Vagina (tissue), 2 donors: ENCODE measurements around the gene EFEMP2.
"Not testable (repeated sequence)": the region's sequence is repeated elsewhere in the genome, so short reads cannot be mapped to it uniquely, and the experiment has no call there.

Source experiments
- POLR2A ChIP-seq, 2 donors: fragments of 450-650 bp; IDR thresholded peaks; one replicate each; pipeline ENCODE4 v1.6.1; 2017; ENCODE audit warnings: antibody characterized with exemption in 2 of 2, mild to moderate bottlenecking in 2 of 2, moderate library complexity in 2 of 2
- POLR2AphosphoS5 ChIP-seq, 2 donors: sonication (generic); formaldehyde crosslinking; IDR thresholded peaks; one replicate each; pipeline ENCODE4 v1.9.0; 2017; ENCODE audit warnings: antibody characterized with exemption in 2 of 2, mild to moderate bottlenecking in 2 of 2, low read depth in 1 of 2; ENCODE audit not compliant: insufficient read depth in 1 of 2
- TF ChIP-seq, protein P1 (sequence below), 3 experiments: fragments of 450-650 bp in 2 of 3; fragments of 200-600 bp in 1 of 3; sonication (generic) in 1 of 3; IDR thresholded peaks; one replicate each; pipeline ENCODE4 v1.5.1; 2017 to 2019; ENCODE audit warnings: antibody characterized with exemption in 3 of 3, mild to moderate bottlenecking in 2 of 3, moderate library complexity in 2 of 3

DNA sequence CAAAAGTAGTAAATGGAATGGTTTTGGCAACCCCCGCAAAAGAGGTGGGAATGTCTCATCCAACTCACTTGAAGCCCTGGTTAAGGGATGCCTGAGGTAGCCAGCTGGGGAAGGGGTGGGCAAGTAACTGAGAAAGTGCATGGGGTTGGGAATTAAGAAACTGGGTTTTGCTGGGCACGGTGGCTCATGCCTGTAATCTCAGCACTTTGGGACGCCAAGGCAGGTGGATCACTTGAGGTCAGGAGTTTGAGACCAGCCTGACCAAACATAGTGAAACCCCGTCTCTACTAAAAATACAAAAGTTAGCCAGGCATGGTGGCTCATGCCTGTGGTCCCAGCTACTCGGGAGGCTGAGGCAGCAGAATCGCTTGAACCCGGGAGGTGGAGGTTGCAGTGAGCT, 23.9 kb downstream of the EFEMP2 start:
- TF ChIP-seq, protein P1, sequence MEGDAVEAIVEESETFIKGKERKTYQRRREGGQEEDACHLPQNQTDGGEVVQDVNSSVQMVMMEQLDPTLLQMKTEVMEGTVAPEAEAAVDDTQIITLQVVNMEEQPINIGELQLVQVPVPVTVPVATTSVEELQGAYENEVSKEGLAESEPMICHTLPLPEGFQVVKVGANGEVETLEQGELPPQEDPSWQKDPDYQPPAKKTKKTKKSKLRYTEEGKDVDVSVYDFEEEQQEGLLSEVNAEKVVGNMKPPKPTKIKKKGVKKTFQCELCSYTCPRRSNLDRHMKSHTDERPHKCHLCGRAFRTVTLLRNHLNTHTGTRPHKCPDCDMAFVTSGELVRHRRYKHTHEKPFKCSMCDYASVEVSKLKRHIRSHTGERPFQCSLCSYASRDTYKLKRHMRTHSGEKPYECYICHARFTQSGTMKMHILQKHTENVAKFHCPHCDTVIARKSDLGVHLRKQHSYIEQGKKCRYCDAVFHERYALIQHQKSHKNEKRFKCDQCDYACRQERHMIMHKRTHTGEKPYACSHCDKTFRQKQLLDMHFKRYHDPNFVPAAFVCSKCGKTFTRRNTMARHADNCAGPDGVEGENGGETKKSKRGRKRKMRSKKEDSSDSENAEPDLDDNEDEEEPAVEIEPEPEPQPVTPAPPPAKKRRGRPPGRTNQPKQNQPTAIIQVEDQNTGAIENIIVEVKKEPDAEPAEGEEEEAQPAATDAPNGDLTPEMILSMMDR (IDR thresholded peaks at IDR 0.05): not testable (repeated sequence)
- not testable (repeated sequence) for TF ChIP-seq POLR2AphosphoS5 (IDR thresholded peaks at IDR 0.05; ENCODE audit: insufficient read depth in 1 of 2, low read depth in 1 of 2); POLR2A (IDR thresholded peaks at IDR 0.05)
